AG20443 (cell line): Measurements from ENCODE around the gene LRCH4.
"Not testable (repeated sequence)": the region's sequence is repeated elsewhere in the genome, so short reads cannot be mapped to it uniquely, and the experiment has no call there.

ENCODE experiments used
- DNase-seq: peaks from one replicate; pipeline ENCODE4 v3.0.0; 2012; ENCODE audit warnings: low spot score, mixed read lengths

Gene LRCH4

GRCh38 chr7:100544967-100545359, 41.0 kb downstream of the LRCH4 start:
- no peak for DNase-seq

- DNase-seq = no peak
These were observed 41.5 kb downstream of the LRCH4 start for GRCh38 chr7:100544386-100544785.

GRCh38 chr7:100543586-100543985, 42.3 kb downstream of the LRCH4 start:
- DNase-seq = no peak

- DNase-seq = not testable (repeated sequence)
These were observed 44.6 kb downstream of the LRCH4 start for GRCh38 chr7:100541309-100541708.

GRCh38 chr7:100540073-100540723, 45.7 kb downstream of the LRCH4 start:
- no peak for DNase-seq

- no peak for DNase-seq
These were observed 46.4 kb downstream of the LRCH4 start for GRCh38 chr7:100539436-100540006.

- DNase-seq = peak; percentile 100
These were observed 47.1 kb downstream of the LRCH4 start, which contains the start of gene AGFG2 for GRCh38 chr7:100538654-100539435. TSS of gene AGFG2 (plus strand) at chr7:100539203. CDS start at chr7:100539347, 144 bp downstream.

- no peak for DNase-seq
These were observed 47.6 kb downstream of the LRCH4 start for GRCh38 chr7:100538348-100538653.

- DNase-seq = not testable (repeated sequence)
These were observed 49.2 kb downstream of the LRCH4 start for GRCh38 chr7:100536695-100537094.

- not testable (repeated sequence) for DNase-seq
These were observed 49.9 kb downstream of the LRCH4 start for GRCh38 chr7:100535982-100536381.

- no peak for DNase-seq
These were observed 53.5 kb downstream of the LRCH4 start for GRCh38 chr7:100532165-100533022.

GRCh38 chr7:100528108-100528866, 57.6 kb downstream of the LRCH4 start:
- not testable (repeated sequence) for DNase-seq
